Muscle layer of duodenum (tissue), 2 donors: Measurements from ENCODE around the gene RTL1.

Source experiments
- H3K27ac ChIP-seq: one replicate; pipeline ENCODE4 v1.7.0; 2013; ENCODE audit warnings: mild to moderate bottlenecking, low read length
- H3K27me3 ChIP-seq: one replicate; pipeline ENCODE4 v1.7.0; 2013; ENCODE audit warnings: low read depth, mild to moderate bottlenecking, control low read depth, low read length
- H3K36me3 ChIP-seq, 2 donors: one replicate each; pipeline ENCODE4 v1.7.0; 2013; ENCODE audit warnings: low read length in 2 of 2, control low read depth in 1 of 2, mild to moderate bottlenecking in 1 of 2; ENCODE audit not compliant: insufficient read depth in 2 of 2, control insufficient read depth in 1 of 2
- H3K4me1 ChIP-seq, 2 donors: one replicate each; pipeline ENCODE4 v1.7.0; 2013; ENCODE audit warnings: low read length in 2 of 2, mild to moderate bottlenecking in 2 of 2, control low read depth in 1 of 2, moderate library complexity in 1 of 2; ENCODE audit not compliant: insufficient read depth in 2 of 2, control insufficient read depth in 1 of 2
- H3K4me3 ChIP-seq, 2 donors: one replicate each; pipeline ENCODE4 v1.7.0; 2013; ENCODE audit warnings: low read length in 2 of 2, low read depth in 1 of 2, mild to moderate bottlenecking in 1 of 2
- H3K9me3 ChIP-seq, 2 donors: one replicate each; pipeline ENCODE4 v1.7.0; 2013; ENCODE audit warnings: low read length in 2 of 2, control low read depth in 1 of 2, mild to moderate bottlenecking in 1 of 2; ENCODE audit not compliant: control insufficient read depth in 1 of 2
- donor health status: healthy.

RTL1 gene

GRCh38 chr14:100834794-100835547 is 68.6 kb downstream of the RTL1 start:
- Histone ChIP-seq H3K27ac (no peak overlapping the region), H3K4me1 (no peaks in the 10 kb centered on the region), H3K27me3 (peaks cover 3% of the 10 kb centered on the region), H3K9me3 (no peaks in the 10 kb centered on the region), H3K36me3 (no peaks in the 10 kb centered on the region), H3K4me3 (no peak overlapping the region)

GRCh38 chr14:100834082-100834793 is 69.3 kb downstream of the RTL1 start:
- H3K36me3 ChIP-seq, result no peaks in the 10 kb centered on the region
- H3K4me3 ChIP-seq, result no peak overlapping the region
- no peaks in the 10 kb centered on the region for H3K9me3 ChIP-seq
- H3K27ac ChIP-seq, result no peak overlapping the region
- H3K27me3 ChIP-seq, result peaks cover 3% of the 10 kb centered on the region
- no peaks in the 10 kb centered on the region for H3K4me1 ChIP-seq

GRCh38 chr14:100832311-100832960 is 71.1 kb downstream of the RTL1 start:
- peaks cover 3% of the 10 kb centered on the region for H3K27me3 ChIP-seq

DNA sequence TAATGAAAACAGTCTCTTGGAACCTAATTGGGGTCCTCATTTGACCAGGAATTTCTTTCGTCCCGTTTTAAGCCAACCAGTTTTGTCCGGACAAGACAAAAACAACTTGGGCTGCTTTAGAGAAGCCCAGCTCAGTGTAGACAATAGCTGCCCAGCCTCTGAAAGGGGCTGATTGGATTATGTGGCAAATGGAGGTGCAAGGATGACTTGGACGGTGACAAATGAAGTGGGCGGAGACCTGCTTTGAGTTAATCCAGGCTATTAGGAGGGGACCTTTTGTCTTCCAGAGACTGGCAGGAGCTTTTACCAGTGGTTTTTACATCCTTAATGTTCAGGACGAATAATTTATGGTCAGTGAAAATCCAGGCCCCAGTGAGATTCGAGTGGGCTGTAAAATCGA is 72.8 kb downstream of the RTL1 start:
- H3K4me1 ChIP-seq, result peaks cover 0 to 11% of the 10 kb centered on the region in 2 donors
- peaks cover 0 to 8% of the 10 kb centered on the region in 2 donors for H3K9me3 ChIP-seq
- H3K4me3 ChIP-seq, result no peak overlapping the region
- no peaks in the 10 kb centered on the region for H3K36me3 ChIP-seq
- peaks cover 3% of the 10 kb centered on the region for H3K27me3 ChIP-seq
- H3K27ac ChIP-seq, result no peak overlapping the region

More at GRCh38 chr14:100832311-100832960, 71.1 kb downstream of the RTL1 start:
- H3K36me3 ChIP-seq, result no peaks in the 10 kb centered on the region
- H3K4me1 ChIP-seq, result no peaks in the 10 kb centered on the region
- no peak overlapping the region for H3K27ac ChIP-seq
- H3K9me3 ChIP-seq, result peaks cover 0 to 8% of the 10 kb centered on the region in 2 donors
- no peak overlapping the region for H3K4me3 ChIP-seq
